Measurements from ENCODE around the gene TENM3.

The TENM3 gene

GRCh38 chr4:182254026-182254780 lies 11.0 kb downstream of the TENM3 start:
- DNase-seq (ENCODE audit: low read depth, low spot score): no peak

DNA sequence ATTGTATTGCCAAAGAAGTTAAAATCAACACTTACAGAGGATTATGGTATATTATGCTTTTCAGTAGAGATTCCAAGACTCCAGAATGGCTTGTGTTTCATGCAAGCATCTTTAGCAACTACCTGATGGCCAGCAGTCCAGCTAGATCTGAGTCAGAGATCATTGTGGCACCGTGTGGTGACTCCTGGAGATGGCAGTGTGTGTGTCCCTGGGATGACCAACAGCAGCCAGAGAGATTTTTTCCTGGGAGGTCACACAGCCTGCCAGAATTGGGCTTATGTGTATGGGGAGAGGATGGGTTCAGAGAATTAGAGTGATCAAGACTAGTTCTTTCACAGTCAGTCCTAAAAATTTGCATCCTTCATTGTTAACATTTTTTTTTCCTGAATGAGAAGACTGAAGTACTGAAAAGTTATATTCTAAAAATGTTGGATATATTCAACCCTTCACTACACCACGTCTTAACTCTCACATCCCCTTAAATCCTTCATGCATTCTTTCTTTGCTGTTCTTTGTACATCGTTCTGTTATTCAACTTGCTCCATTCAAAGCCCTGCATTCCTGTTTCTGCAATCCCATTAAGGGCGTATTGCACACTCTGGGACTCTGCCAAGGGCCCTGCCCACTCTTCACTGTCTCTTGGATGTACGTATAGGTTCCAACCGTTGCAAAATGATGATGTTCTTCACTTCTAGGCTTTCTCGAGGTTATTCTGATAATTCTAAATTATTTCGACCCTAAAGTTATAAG lies 12.4 kb downstream of the TENM3 start:
- no peak for DNase-seq (ENCODE audit: low read depth, low spot score)

GRCh38 chr4:182257016-182257415 lies 13.8 kb downstream of the TENM3 start:
- no peak for DNase-seq (ENCODE audit: low read depth, low spot score)

- DNase-seq (ENCODE audit: low read depth, low spot score): no peak
Observed at GRCh38 chr4:182257503-182257902, 14.3 kb downstream of the TENM3 start.

DNA sequence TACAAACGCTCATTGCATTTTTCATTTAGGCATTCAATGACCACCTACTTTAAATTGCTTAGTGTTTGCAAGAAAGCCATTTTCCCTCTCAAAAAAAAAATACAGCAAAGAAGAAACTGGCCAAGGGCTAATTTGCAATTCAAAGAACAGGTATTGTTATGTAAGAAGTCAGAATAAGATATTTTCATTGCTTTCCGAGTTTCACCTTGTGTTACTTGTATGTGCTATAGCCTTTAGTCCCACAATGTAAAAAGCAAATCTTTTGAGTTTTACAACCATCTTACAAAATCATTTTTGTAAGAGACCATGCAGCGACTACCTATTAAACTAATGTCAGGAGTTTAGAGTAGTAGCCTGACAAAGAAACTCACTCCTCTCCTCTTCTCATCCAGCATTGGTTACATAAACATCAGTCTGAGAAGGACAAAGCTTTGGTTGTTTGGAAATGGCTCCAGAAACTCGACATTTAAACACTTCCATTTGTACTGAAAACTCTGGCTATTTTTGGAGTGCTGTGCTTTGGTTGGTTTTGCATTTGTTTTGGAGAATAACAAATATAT lies 15.3 kb downstream of the TENM3 start:
- DNase-seq (ENCODE audit: low read depth, low spot score): no peak

GRCh38 chr4:182261651-182262223 lies 18.5 kb downstream of the TENM3 start:
- DNase-seq (ENCODE audit: low read depth, low spot score): no peak

DNA sequence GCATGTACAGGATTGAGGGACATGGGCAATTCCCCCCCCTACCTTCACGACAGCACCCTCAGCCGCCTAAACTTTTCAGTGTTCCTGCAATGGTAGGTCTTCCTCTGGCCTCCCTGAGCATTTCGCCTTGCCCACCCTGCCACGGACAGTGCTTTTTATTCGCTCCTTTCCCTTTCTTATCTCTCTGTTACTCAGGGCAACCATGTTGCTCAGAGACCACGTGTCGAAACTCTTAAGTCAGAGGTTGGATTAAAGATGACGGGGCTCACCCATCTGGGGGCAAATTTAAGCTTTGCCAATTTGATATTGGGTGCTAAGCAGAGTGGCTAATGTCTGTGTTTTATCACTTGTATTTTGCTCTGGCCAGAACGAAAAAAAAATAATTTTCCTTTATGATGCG lies 20.4 kb downstream of the TENM3 start:
- no peak for DNase-seq (ENCODE audit: low read depth, low spot score)

GRCh38 chr4:182264139-182264752 lies 21.0 kb downstream of the TENM3 start:
- no peak for DNase-seq (ENCODE audit: low read depth, low spot score)

- no peak for DNase-seq (ENCODE audit: low read depth, low spot score)
Observed at GRCh38 chr4:182265881-182266280, 22.7 kb downstream of the TENM3 start.

DNA sequence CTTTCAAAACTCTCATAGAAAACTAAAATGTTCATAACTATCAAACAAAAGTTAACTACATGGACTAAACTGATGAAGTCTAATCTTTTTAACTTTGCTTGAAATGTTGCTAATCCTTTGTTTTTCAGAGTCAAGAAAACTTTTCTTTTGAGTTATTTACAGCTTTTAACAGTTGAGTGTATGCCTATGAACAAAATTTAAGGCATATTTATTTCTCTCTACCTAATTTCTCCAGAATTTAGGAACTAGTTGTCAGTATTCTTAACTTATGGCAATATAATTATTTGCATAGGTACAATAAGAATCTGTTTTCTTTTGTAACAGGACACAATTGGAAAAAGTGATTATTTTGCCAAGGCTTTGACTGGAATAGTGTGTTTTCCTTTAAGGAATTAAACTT lies 23.8 kb downstream of the TENM3 start:
- no peak for DNase-seq (ENCODE audit: low read depth, low spot score)

DNA sequence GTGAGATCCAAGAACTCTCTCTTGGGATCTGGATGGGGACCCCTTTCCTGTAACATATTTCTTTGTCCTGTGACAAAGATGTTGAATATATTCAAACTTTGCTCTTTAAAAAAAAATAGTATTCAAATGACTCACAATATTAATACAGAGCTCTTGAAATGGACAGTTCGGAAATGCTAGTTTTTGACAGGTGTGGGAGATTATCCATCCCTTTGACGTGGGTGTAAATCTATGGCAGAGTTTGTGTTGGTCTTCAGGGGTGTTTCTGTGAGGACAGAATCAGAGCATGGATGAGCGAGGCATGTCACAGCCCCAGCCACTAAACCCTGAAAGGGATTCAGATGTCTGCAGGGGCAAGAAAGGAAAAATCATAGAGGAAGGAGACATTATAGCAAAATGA lies 25.8 kb downstream of the TENM3 start:
- DNase-seq (ENCODE audit: low read depth, low spot score): no peak

DNA sequence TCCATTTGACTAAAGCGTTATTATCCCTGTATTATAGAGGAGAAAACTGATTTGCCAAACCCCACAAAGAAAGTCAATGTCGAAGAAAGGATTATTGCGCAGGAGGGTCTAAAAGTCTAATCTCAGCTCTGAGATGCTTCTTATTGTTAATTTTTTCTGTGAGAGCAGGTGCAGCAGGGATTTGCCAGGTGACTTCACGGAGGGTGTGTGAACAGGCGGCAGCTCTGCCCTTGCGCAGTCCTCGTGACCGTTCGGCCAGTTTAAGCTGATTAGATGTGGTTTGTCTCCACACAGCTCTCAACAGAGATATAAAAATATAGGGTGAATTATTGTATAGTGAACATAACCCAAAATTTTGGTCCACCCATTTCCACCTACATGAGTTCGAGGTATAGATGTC lies 28.5 kb downstream of the TENM3 start:
- no peak for DNase-seq (ENCODE audit: low read depth, low spot score)

- DNase-seq (ENCODE audit: low read depth, low spot score): no peak
Observed at GRCh38 chr4:182272151-182272550, 28.9 kb downstream of the TENM3 start.

DNA sequence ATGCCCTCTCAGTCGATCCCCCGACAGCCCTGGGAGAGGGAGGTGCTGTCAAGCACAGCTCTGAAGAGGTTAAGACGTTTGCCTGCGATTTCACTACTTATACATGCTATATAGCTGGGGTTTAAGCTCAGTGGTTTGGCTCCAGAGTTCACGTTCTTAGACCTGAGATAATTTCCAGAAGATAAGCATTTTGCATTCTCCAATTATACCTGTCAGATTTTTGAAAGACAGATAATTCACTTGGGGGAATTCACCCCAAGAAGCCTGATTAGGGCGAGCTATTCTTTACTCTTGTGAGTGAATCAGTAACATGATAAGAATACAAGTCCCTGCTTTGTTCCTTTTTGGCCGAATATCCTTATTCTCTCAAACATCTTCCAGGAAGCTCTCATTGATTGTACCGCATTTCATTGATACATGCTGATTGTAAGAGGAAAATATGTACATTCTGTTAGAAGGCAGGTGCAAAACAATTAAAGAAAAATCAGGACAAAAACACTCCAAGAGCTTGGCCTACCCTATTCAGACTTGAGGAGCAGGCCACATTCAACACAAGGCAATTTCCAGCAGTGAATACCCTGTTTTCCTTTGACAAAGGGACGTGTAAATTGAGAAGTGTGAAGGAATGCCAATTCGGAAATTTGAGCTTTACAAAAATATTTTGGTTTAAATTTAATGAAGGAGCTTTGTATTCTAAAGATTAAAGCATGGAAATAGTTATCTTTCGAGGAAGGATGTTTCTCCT lies 30.2 kb downstream of the TENM3 start:
- DNase-seq (ENCODE audit: low read depth, low spot score): no peak

- DNase-seq (ENCODE audit: low read depth, low spot score): no peak
Observed at GRCh38 chr4:182276210-182277109, 33.3 kb downstream of the TENM3 start.

GRCh38 chr4:182277377-182277776 lies 34.2 kb downstream of the TENM3 start:
- DNase-seq (ENCODE audit: low read depth, low spot score): no peak

DNA sequence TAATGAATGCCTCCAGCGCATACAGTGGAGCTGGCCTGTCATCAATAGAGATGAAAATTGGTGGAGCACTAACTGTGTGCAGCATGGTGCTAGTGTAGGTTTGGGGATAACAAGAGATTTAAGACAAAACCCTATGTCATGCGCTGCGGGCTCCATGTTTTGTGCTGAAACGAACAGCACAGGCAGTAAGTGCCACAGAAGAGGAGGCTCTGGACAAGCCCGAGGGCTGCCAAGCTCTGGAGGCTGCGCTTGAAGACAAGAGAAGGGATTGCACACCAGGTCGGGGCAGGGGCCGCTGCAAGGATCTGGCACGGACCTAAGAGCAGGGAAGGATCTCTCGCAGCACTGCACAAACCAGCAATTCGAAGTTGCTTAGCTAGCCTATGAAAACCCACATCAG lies 35.5 kb downstream of the TENM3 start:
- no peak for DNase-seq (ENCODE audit: low read depth, low spot score)

- DNase-seq (ENCODE audit: low read depth, low spot score): no peak
Observed at GRCh38 chr4:182280436-182281111, 37.4 kb downstream of the TENM3 start.

GRCh38 chr4:182286035-182286434 lies 42.8 kb downstream of the TENM3 start:
- peak; percentile 76 for DNase-seq (ENCODE audit: low read depth, low spot score)

GRCh38 chr4:182286931-182287330 lies 43.7 kb downstream of the TENM3 start:
- no peak for DNase-seq (ENCODE audit: low read depth, low spot score)
